ENCODE data around the gene EIF2AK3. TPM values are rescaled to one million over a fixed set of nuclear protein-coding genes. Genes with fewer than 3 reads are reported as not detected.
A peak's percentile ranks its signal among the peaks of the same experiment; 100 is the strongest.

The EIF2AK3 gene
- total RNA-seq, 1 experiment from 2014 or later = 19.3 TPM

DNA sequence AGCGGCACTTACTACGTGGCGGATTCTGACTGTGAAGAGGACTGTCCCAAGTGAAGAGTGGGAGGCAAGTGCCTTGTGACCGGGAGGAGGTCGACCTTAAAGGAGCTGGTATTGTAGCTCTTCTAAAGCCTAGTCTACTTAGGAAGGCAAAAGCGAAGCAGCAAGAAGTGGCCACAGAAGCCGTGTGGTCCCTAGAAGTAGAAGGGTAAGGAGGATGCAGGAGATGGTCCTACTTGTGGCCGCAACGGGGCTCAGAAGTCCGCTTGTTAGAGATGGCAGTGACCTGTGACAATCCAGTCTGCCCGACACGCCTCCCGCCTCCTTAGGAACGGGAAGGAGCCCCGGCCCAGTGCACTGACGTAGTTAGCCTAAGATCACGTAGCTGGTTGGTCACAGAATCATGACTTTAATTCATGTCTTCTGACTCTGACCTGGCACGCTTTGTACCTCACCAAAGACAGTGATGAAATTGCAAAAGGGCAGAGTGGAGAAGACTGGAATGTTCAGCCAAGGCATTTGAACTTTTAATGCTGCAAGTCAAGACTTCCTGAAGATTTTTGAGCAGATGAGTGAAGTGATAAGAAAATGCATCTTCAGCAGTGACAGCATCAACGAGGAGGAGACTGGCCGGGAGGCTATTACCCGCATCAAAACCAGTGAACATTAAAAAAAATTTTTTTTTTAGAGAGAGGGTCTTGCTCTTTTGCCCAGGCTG lies 749 bp upstream of the EIF2AK3 start:
- peaks cover 45 to 46% of the 10 kb centered on the region in 2 experiments for H3K4me1 Mint-ChIP-seq
- peak; percentile 92 for DNase-seq
- no CpG with 5 or more reads among the region's 21 CpGs for WGBS (ENCODE audit: extremely low coverage, insufficient read length, low lambda C conversion rate)
- Histone ChIP-seq H3K27me3 (ENCODE audit: insufficient read depth, low read length) (no peaks in the 10 kb centered on the region), H3T11ph (ENCODE audit: low read length) (peak overlapping the region; percentile 77), H3K27ac (ENCODE audit: insufficient read length, low read depth, low read length) (peak overlapping the region; percentile 98), H3K23me2 (ENCODE audit: insufficient read length, low read depth, low read length, poor library complexity, severe bottlenecking) (peaks cover 8% of the 10 kb centered on the region), H4K91ac (ENCODE audit: insufficient read length, low read depth, low read length) (no peak overlapping the region), H3K4me2 (ENCODE audit: insufficient read depth, insufficient read length, low read length) (peak overlapping the region; percentile 87), H3K4me1 (ENCODE audit: insufficient read depth, low read length) (peaks cover 21% of the 10 kb centered on the region), H2AFZ (ENCODE audit: low read length) (peak overlapping the region; percentile 5), H2BK120ac (ENCODE audit: low read depth, low read length, poor library complexity, severe bottlenecking) (no peak overlapping the region), H3K9ac (ENCODE audit: extremely low read depth, insufficient read length, low read length) (peak overlapping the region; percentile 94), H2BK20ac (ENCODE audit: low read depth, low read length, poor library complexity, severe bottlenecking) (no peak overlapping the region), H3K23ac (ENCODE audit: insufficient read length, low read depth, low read length) (no peak overlapping the region), H2AK5ac (ENCODE audit: insufficient read length, low read length) (no peak overlapping the region), H3K79me2 (ENCODE audit: insufficient read depth, low read length) (peaks cover 6% of the 10 kb centered on the region; the same call in 1 of the 2 replicates), H2BK15ac (ENCODE audit: low read depth, low read length) (no peak overlapping the region), H2BK5ac (ENCODE audit: insufficient read length, low read length) (peak overlapping the region; percentile 59), H3K9me3 (ENCODE audit: control insufficient read depth, low read depth, low read length) (no peaks in the 10 kb centered on the region), H4K8ac (replicated peaks; ENCODE audit: insufficient read length, low read depth, low read length) (no peak overlapping the region), H3K14ac (ENCODE audit: insufficient read depth, low read length) (peak overlapping the region; percentile 97), H2BK12ac (ENCODE audit: insufficient read length, low read depth, low read length) (no peak overlapping the region), H4K5ac (ENCODE audit: insufficient read length, low read depth, low read length) (peak overlapping the region; percentile 91), H4K20me1 (ENCODE audit: control insufficient read depth, insufficient read depth, insufficient read length) (no peaks in the 10 kb centered on the region), H3K56ac (ENCODE audit: insufficient read length, low read depth, low read length) (peak overlapping the region; percentile 52), H3K18ac (ENCODE audit: insufficient read length, low read depth, low read length) (peak overlapping the region; percentile 94), H3K4ac (ENCODE audit: low read depth, low read length) (no peak overlapping the region), H3K79me1 (ENCODE audit: insufficient read depth, low read depth, low read length, poor library complexity, severe bottlenecking) (no peaks in the 10 kb centered on the region)
- no peaks in the 10 kb centered on the region for H3K9me3 Mint-ChIP-seq
- H3K36me3 Mint-ChIP-seq (ENCODE audit: insufficient read depth in 1 of 3, low read depth in 3 of 3) = no peaks in the 10 kb centered on the region
- TF ChIP-seq, protein P1, sequence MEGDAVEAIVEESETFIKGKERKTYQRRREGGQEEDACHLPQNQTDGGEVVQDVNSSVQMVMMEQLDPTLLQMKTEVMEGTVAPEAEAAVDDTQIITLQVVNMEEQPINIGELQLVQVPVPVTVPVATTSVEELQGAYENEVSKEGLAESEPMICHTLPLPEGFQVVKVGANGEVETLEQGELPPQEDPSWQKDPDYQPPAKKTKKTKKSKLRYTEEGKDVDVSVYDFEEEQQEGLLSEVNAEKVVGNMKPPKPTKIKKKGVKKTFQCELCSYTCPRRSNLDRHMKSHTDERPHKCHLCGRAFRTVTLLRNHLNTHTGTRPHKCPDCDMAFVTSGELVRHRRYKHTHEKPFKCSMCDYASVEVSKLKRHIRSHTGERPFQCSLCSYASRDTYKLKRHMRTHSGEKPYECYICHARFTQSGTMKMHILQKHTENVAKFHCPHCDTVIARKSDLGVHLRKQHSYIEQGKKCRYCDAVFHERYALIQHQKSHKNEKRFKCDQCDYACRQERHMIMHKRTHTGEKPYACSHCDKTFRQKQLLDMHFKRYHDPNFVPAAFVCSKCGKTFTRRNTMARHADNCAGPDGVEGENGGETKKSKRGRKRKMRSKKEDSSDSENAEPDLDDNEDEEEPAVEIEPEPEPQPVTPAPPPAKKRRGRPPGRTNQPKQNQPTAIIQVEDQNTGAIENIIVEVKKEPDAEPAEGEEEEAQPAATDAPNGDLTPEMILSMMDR (conservative IDR thresholded peaks at IDR 0.05) = no peak
- no peak overlapping the region for H3K27ac Mint-ChIP-seq
- no peaks in the 10 kb centered on the region for H3K27me3 Mint-ChIP-seq (ENCODE audit: low read depth)
- no peak overlapping the region for H3K4me3 Mint-ChIP-seq
